Tibial artery (tissue), 4 donors: ENCODE measurements around the gene ATRX.
"Not testable (repeated sequence)": the region's sequence is repeated elsewhere in the genome, so short reads cannot be mapped to it uniquely, and the experiment has no call there.

ENCODE experiments used
- DNase-seq, 2 donors: peaks; one replicate each; pipeline ENCODE4 v3.0.0-alpha.2; 2019
- H3K27ac ChIP-seq, 2 donors: fragments of 200-600 bp; sonication (generic) in 1 of 2; 1 replicate in 1 of 2; 2 replicates in 1 of 2; pipeline ENCODE4 v1.5.1; 2018 to 2019; ENCODE audit warnings: mild to moderate bottlenecking in 1 of 2
- H3K27me3 ChIP-seq, 2 donors: fragments of 200-600 bp; sonication (generic) in 1 of 2; one replicate each; pipeline versions ENCODE4 v1.5.1 to v1.6.0; 2016 to 2019
- H3K36me3 ChIP-seq, 3 donors: fragments of 200-600 bp; sonication (generic) in 2 of 3; one replicate each; pipeline ENCODE4 v1.5.1; 2016 to 2019; ENCODE audit warnings: mild to moderate bottlenecking in 2 of 3
- H3K4me1 ChIP-seq, 4 donors: fragments of 200-600 bp; sonication (generic) in 2 of 4; 1 replicate in 3 of 4; 2 replicates in 1 of 4; pipeline ENCODE4 v1.5.1; 2016 to 2019
- H3K4me3 ChIP-seq, 2 donors: fragments of 200-600 bp; sonication (generic) in 1 of 2; 1 replicate in 1 of 2; 2 replicates in 1 of 2; pipeline ENCODE4 v1.5.1; 2018 to 2019; ENCODE audit warnings: mild to moderate bottlenecking in 2 of 2
- H3K9me3 ChIP-seq, 3 donors: fragments of 200-600 bp; sonication (generic) in 1 of 3; one replicate each; pipeline ENCODE4 v1.5.1; 2016 to 2019
- intact Hi-C: fragments of 100-400 bp; cut with DNase I; formaldehyde crosslinking; loops from one replicate; pipeline ENCODE4 v1.15.0; 2023; ENCODE audit warnings: low total_unique reads
- TF ChIP-seq, protein P1 (sequence below), 2 experiments: fragments of 200-600 bp in 1 of 2; fragments of 450-650 bp in 1 of 2; IDR thresholded peaks; one replicate each; pipeline ENCODE4 v1.5.1; 2017 to 2019; ENCODE audit warnings: antibody characterized with exemption in 2 of 2, mild to moderate bottlenecking in 1 of 2, moderate library complexity in 1 of 2

Gene ATRX

GRCh38 chrX:77785486-77786364 is at the start of gene ATRX:
Gene ATRX (minus strand): TSS chrX:77786216. CDS start chrX:77786001, 215 bp downstream.
- H3K27me3 ChIP-seq = no peaks in the 10 kb centered on the region
- H3K27ac ChIP-seq = peak within 1 kb of the TSS; percentile 81 to 92
- no peaks in the 10 kb centered on the region for H3K9me3 ChIP-seq
- TF ChIP-seq, protein P1, sequence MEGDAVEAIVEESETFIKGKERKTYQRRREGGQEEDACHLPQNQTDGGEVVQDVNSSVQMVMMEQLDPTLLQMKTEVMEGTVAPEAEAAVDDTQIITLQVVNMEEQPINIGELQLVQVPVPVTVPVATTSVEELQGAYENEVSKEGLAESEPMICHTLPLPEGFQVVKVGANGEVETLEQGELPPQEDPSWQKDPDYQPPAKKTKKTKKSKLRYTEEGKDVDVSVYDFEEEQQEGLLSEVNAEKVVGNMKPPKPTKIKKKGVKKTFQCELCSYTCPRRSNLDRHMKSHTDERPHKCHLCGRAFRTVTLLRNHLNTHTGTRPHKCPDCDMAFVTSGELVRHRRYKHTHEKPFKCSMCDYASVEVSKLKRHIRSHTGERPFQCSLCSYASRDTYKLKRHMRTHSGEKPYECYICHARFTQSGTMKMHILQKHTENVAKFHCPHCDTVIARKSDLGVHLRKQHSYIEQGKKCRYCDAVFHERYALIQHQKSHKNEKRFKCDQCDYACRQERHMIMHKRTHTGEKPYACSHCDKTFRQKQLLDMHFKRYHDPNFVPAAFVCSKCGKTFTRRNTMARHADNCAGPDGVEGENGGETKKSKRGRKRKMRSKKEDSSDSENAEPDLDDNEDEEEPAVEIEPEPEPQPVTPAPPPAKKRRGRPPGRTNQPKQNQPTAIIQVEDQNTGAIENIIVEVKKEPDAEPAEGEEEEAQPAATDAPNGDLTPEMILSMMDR (IDR thresholded peaks at IDR 0.05) = no peak
- peak; percentile 63 to 82 for DNase-seq
- no peaks in the 10 kb centered on the region for H3K36me3 ChIP-seq
- H3K4me3 ChIP-seq = peak within 1 kb of the TSS; percentile 63 to 72
- intact Hi-C loops = no loop called here
- H3K4me1 ChIP-seq = peaks cover 0 to 9% (median 0%) of the 10 kb centered on the region in 4 donors

DNA sequence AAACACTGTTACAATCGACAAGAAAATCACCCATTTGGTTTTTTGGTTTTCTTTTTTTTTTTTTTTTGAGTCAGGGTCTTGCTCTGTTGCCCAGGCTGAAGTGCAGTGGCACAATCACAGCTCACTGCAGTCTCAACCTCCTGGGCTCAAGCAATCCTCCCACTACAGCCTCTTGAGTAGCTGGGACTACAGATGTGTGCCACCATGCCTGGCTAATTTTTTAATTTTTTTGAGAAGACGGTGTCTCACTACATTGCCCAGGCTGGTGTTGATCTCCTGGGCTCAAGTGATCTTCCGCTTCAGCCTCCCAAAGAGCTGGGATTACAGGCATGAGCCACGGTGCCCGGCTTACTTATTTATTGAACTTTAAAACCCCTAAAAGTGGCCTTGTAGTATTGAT is 45.5 kb upstream of the ATRX start:
- H3K4me3 ChIP-seq, H3K4me1 ChIP-seq, DNase-seq, H3K9me3 ChIP-seq, H3K27ac ChIP-seq, H3K27me3 ChIP-seq, intact Hi-C loops: not testable (repeated sequence)
- peaks cover 7 to 37% (median 25%) of the 10 kb centered on the region in 3 donors for H3K36me3 ChIP-seq

GRCh38 chrX:77821989-77822388 is 36.0 kb upstream of the ATRX start:
- H3K4me3 ChIP-seq, H3K27ac ChIP-seq, H3K4me1 ChIP-seq, H3K27me3 ChIP-seq, DNase-seq, intact Hi-C loops, H3K9me3 ChIP-seq: not testable (repeated sequence)
- peaks cover 0 to 22% (median 13%) of the 10 kb centered on the region in 3 donors for H3K36me3 ChIP-seq

DNA sequence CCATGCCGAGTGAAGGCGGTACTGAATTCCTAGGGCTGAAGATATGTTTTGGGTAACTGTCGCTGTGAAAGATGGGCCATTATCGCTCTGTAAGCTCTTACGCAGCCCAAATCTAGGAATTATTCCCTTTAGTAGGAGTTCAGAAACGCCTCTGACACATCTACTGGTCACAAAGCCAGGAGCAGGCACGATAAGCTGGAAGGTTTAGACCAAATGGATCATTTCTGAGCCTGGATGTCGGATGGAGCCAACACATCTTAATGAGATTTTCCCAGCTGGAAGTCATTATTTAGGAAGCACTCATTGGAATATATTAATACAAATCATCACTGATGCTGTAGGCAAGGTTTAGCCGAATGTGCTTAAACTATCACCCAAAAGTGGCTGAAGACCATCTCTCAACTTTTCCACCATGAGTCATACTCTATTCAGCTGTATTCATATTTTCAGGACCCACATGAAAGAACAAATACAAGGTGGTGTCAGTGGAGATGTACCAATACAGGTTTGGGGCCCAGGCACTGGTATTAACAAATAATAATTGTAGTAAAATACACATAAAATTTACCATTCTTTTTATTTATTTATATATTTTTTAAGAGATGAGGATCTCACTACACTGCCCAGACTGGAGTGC is 34.2 kb upstream of the ATRX start:
- TF ChIP-seq, protein P1 (IDR thresholded peaks at IDR 0.05) = no peak
- no peak for DNase-seq

GRCh38 chrX:77814210-77814609 is 28.2 kb upstream of the ATRX start:
- Histone ChIP-seq H3K27ac (no peak overlapping the region), H3K4me3 (no peak overlapping the region), H3K4me1 (no peaks in the 10 kb centered on the region), H3K36me3 (no peaks in the 10 kb centered on the region), H3K27me3 (no peaks in the 10 kb centered on the region), H3K9me3 (peaks cover 0 to 8% (median 6%) of the 10 kb centered on the region in 3 donors)
- intact Hi-C loops = no loop called here
- TF ChIP-seq, protein P1 (IDR thresholded peaks at IDR 0.05) = no peak
- DNase-seq = no peak

More for the DNA sequence above, 34.2 kb upstream of the ATRX start:
- Histone ChIP-seq H3K27ac (no peak overlapping the region), H3K4me1 (no peaks in the 10 kb centered on the region), H3K36me3 (peaks cover 0 to 10% (median 6%) of the 10 kb centered on the region in 3 donors), H3K9me3 (peaks cover 0 to 7% (median 0%) of the 10 kb centered on the region in 3 donors), H3K27me3 (no peaks in the 10 kb centered on the region), H3K4me3 (no peak overlapping the region)
- intact Hi-C loops = no loop called here

GRCh38 chrX:77802201-77802600 is 16.2 kb upstream of the ATRX start:
- H3K36me3 ChIP-seq = no peaks in the 10 kb centered on the region
- no peak for DNase-seq

More at GRCh38 chrX:77802201-77802600, 16.2 kb upstream of the ATRX start:
- TF ChIP-seq, protein P1 (IDR thresholded peaks at IDR 0.05) = no peak
- Histone ChIP-seq H3K4me3 (no peak overlapping the region), H3K4me1 (no peaks in the 10 kb centered on the region), H3K27ac (no peak overlapping the region), H3K27me3 (no peaks in the 10 kb centered on the region), H3K9me3 (peaks cover 0 to 9% (median 0%) of the 10 kb centered on the region in 3 donors)
- intact Hi-C loops = no loop called here
